ENCODE data around the gene DSP. TPM values are rescaled to one million over a fixed set of nuclear protein-coding genes. Genes with fewer than 3 reads are reported as not detected.

DSP gene
- total RNA-seq, 1 donor from 2014 or later, result 21.4 TPM

GRCh38 chr6:7569082-7569481 lies 27.6 kb downstream of the DSP start:
- no peaks in the 10 kb centered on the region for H3K36me3 ChIP-seq
- H3K27me3 ChIP-seq, result peaks cover 7% of the 10 kb centered on the region
- no peak for DNase-seq
- no peak for TF ChIP-seq CTCF (IDR thresholded peaks at IDR 0.05)
- intact Hi-C loops (cut with DNase I), result no loop called here
- no peak overlapping the region for H3K4me3 ChIP-seq
- H3K27ac ChIP-seq, result no peak overlapping the region
- no peaks in the 10 kb centered on the region for H3K9me3 ChIP-seq
- ATAC-seq, result no peak
- H3K4me1 ChIP-seq, result no peaks in the 10 kb centered on the region

- Histone ChIP-seq H3K4me1 (no peaks in the 10 kb centered on the region), H3K36me3 (no peaks in the 10 kb centered on the region), H3K4me3 (no peak overlapping the region), H3K27me3 (peaks cover 7% of the 10 kb centered on the region), H3K27ac (no peak overlapping the region), H3K9me3 (no peaks in the 10 kb centered on the region)
- ATAC-seq (no peak), DNase-seq (no peak)
- TF ChIP-seq CTCF (IDR thresholded peaks at IDR 0.05), result no peak
- intact Hi-C loops (cut with DNase I), result no loop called here
Observed at GRCh38 chr6:7572213-7572943, 30.9 kb downstream of the DSP start.

- Histone ChIP-seq H3K27me3 (no peaks in the 10 kb centered on the region), H3K9me3 (no peaks in the 10 kb centered on the region), H3K36me3 (no peaks in the 10 kb centered on the region), H3K4me1 (no peaks in the 10 kb centered on the region), H3K4me3 (no peak overlapping the region), H3K27ac (no peak overlapping the region)
- DNase-seq, result no peak
- intact Hi-C loops (cut with DNase I), result no loop called here
- no peak for TF ChIP-seq CTCF (IDR thresholded peaks at IDR 0.05)
- ATAC-seq, result no peak
Observed at GRCh38 chr6:7574500-7574899, 33.0 kb downstream of the DSP start.

GRCh38 chr6:7578516-7578915 lies 37.0 kb downstream of the DSP start:
- H3K4me1 ChIP-seq, result no peaks in the 10 kb centered on the region
- TF ChIP-seq CTCF (IDR thresholded peaks at IDR 0.05), result no peak
- H3K9me3 ChIP-seq, result no peaks in the 10 kb centered on the region
- no peaks in the 10 kb centered on the region for H3K27me3 ChIP-seq
- intact Hi-C loops (cut with DNase I), result no loop called here
- H3K4me3 ChIP-seq, result no peak overlapping the region
- H3K36me3 ChIP-seq, result no peaks in the 10 kb centered on the region
- DNase-seq (no peak), ATAC-seq (no peak)
- no peak overlapping the region for H3K27ac ChIP-seq

- H3K36me3 ChIP-seq, result no peaks in the 10 kb centered on the region
- no peak overlapping the region for H3K27ac ChIP-seq
- no peak for ATAC-seq
Observed at GRCh38 chr6:7578931-7579330, 37.5 kb downstream of the DSP start.

More at GRCh38 chr6:7578931-7579330, 37.5 kb downstream of the DSP start:
- Histone ChIP-seq H3K4me3 (no peak overlapping the region), H3K4me1 (no peaks in the 10 kb centered on the region), H3K27me3 (no peaks in the 10 kb centered on the region), H3K9me3 (no peaks in the 10 kb centered on the region)
- TF ChIP-seq CTCF (IDR thresholded peaks at IDR 0.05), result no peak
- intact Hi-C loops (cut with DNase I), result no loop called here
- no peak for DNase-seq
